Measurements from ENCODE around the gene ITPKA. TPM values are rescaled to one million over a fixed set of nuclear protein-coding genes. Genes with fewer than 3 reads are reported as not detected.
A peak's percentile ranks its signal among the peaks of the same experiment; 100 is the strongest.

ITPKA gene
- total RNA-seq, 4 donors from 2014 or later = 0.19 to 0.76 (median 0.57) TPM; not detected in 1

GRCh38 chr15:41494922-41495735 lies 1.5 kb downstream of the ITPKA start:
- peaks cover 26 to 37% (median 32%) of the 10 kb centered on the region in 3 donors for H3K4me1 ChIP-seq
- H3K27me3 ChIP-seq = peaks cover 4 to 98% (median 15%) of the 10 kb centered on the region in 4 donors
- H3K36me3 ChIP-seq = no peaks in the 10 kb centered on the region
- DNase-seq = no peak
- H3K9me3 ChIP-seq = no peaks in the 10 kb centered on the region
- peak overlapping the region; percentile 1 to 81 (median 65) for H3K4me3 ChIP-seq
- TF ChIP-seq POLR2A (IDR thresholded peaks at IDR 0.05) (no peak), CTCF (IDR thresholded peaks at IDR 0.05) (peak in 1 of 6 experiments; percentile 4)
- no peak overlapping the region for H3K27ac ChIP-seq
- intact Hi-C loops (cut with DNase I) = no loop called here
- 6% methylated on average over 37 of the region's 60 CpGs; no CpG with 5 or more reads in 1 of the 2 donors for WGBS, 2 donors

GRCh38 chr15:41495736-41496599 lies 2.3 kb downstream of the ITPKA start:
- TF ChIP-seq CTCF (IDR thresholded peaks at IDR 0.05) (no peak), POLR2A (IDR thresholded peaks at IDR 0.05) (no peak)
- H3K27me3 ChIP-seq = peaks cover 5 to 100% (median 12%) of the 10 kb centered on the region in 4 donors
- intact Hi-C loops (cut with DNase I) = no loop called here
- no peak for DNase-seq
- no peaks in the 10 kb centered on the region for H3K36me3 ChIP-seq
- peaks cover 26 to 38% (median 33%) of the 10 kb centered on the region in 3 donors for H3K4me1 ChIP-seq
- H3K9me3 ChIP-seq = no peaks in the 10 kb centered on the region
- 92 to 100% methylated on average over 1 to 4 of the region's 59 CpGs for WGBS, 2 donors
- H3K4me3 ChIP-seq = peak overlapping the region in 3 of 4 donors; percentile 1 to 81 (median 62)
- no peak overlapping the region for H3K27ac ChIP-seq

- no peak overlapping the region for H3K4me3 ChIP-seq
- TF ChIP-seq CTCF (IDR thresholded peaks at IDR 0.05) (no peak), POLR2A (IDR thresholded peaks at IDR 0.05) (no peak)
- peaks cover 18 to 100% (median 28%) of the 10 kb centered on the region in 4 donors for H3K27me3 ChIP-seq
- WGBS, 2 donors = 78 to 100% methylated on average over 1 of the region's 2 CpGs
- intact Hi-C loops (cut with DNase I) = no loop called here
- no peak overlapping the region for H3K27ac ChIP-seq
- H3K9me3 ChIP-seq = no peaks in the 10 kb centered on the region
- H3K36me3 ChIP-seq = no peaks in the 10 kb centered on the region
- peaks cover 45 to 51% (median 45%) of the 10 kb centered on the region in 3 donors for H3K4me1 ChIP-seq
- DNase-seq = no peak
Observed at GRCh38 chr15:41498657-41499056, 5.0 kb downstream of the ITPKA start.

- TF ChIP-seq CTCF (IDR thresholded peaks at IDR 0.05) = no peak
- TF ChIP-seq POLR2A (IDR thresholded peaks at IDR 0.05) = no peak
- peaks cover 18 to 100% (median 25%) of the 10 kb centered on the region in 4 donors for H3K27me3 ChIP-seq
Observed at GRCh38 chr15:41499109-41499851, 5.6 kb downstream of the ITPKA start.

More at GRCh38 chr15:41499109-41499851, 5.6 kb downstream of the ITPKA start:
- DNase-seq = no peak
- WGBS, 2 donors = 92 to 96% methylated on average over 5 of the region's 6 CpGs
- Histone ChIP-seq H3K9me3 (no peaks in the 10 kb centered on the region), H3K36me3 (no peaks in the 10 kb centered on the region), H3K4me1 (peaks cover 40 to 51% (median 46%) of the 10 kb centered on the region in 3 donors), H3K4me3 (no peak overlapping the region), H3K27ac (no peak overlapping the region)
- intact Hi-C loops (cut with DNase I) = no loop called here
